IMR-90 (cell line): ENCODE measurements around the gene TBCD. TPM values are rescaled to one million over a fixed set of nuclear protein-coding genes. Genes with fewer than 3 reads are reported as not detected.

Experiments used
- ATAC-seq: fragments of 200-7000 bp; cut with Tn5 transposase; 2 replicates; pipeline ENCODE4 v1.9.1; 2020; ENCODE audit warnings: low read depth, mild to moderate bottlenecking, moderate library complexity
- BruUV-seq: library from RNA; stranded (reverse); fragments of 400-500 nt; replicated peaks from 2 replicates; lab custom pipeline; 2021; lab: Mats Ljungman, UMichigan
- CTCF ChIA-PET: fragments of 300-600 bp; formaldehyde crosslinking; extraction: SDS; loops from one replicate; lab custom pipeline; 2021; ENCODE audit warnings: antibody characterized with exemption; lab: Yijun Ruan, JAX
- POLR2A ChIA-PET: fragments of 300-600 bp; sonication (Branson Sonifier 250); formaldehyde crosslinking; loops from one replicate; lab custom pipeline; 2022; ENCODE audit warnings: antibody characterized with exemption; ENCODE audit not compliant: unreplicated experiment; lab: Charles Lee
- DNase-seq: peaks from one replicate; pipeline ENCODE4 v3.0.0; 2013
- H2AFZ ChIP-seq: replicated peaks from 2 replicates; pipeline ENCODE3; 2013; ENCODE audit warnings: low read length, mild to moderate bottlenecking; ENCODE audit not compliant: poor library complexity
- H2AK5ac ChIP-seq: 2 replicates; pipeline ENCODE4 v1.6.1; 2013; ENCODE audit warnings: low read depth, low read length, inconsistent platforms
- H2AK9ac ChIP-seq: replicated peaks from 2 replicates; pipeline ENCODE3; 2013; ENCODE audit warnings: mild to moderate bottlenecking, low read depth, low read length, moderate library complexity; ENCODE audit not compliant: poor library complexity
- H2BK120ac ChIP-seq: 2 replicates; pipeline ENCODE4 v1.6.1; 2013; ENCODE audit warnings: low read depth, low read length, inconsistent platforms
- H2BK15ac ChIP-seq: 3 replicates; pipeline ENCODE4 v1.6.1; 2013; ENCODE audit warnings: low read depth, low read length, inconsistent platforms
- H2BK20ac ChIP-seq: 2 replicates; pipeline ENCODE4 v1.6.1; 2013; ENCODE audit warnings: low read depth, mild to moderate bottlenecking, inconsistent platforms, low read length, moderate library complexity
- H2BK5ac ChIP-seq: 2 replicates; pipeline ENCODE4 v1.6.1; 2013; ENCODE audit warnings: mild to moderate bottlenecking, low read depth, low read length, inconsistent platforms; ENCODE audit not compliant: poor library complexity, severe bottlenecking
- H3K14ac ChIP-seq: replicated peaks from 2 replicates; pipeline ENCODE4 v1.6.1; 2013; ENCODE audit warnings: low read depth, low read length, inconsistent platforms
- H3K18ac ChIP-seq: 2 replicates; pipeline ENCODE4 v1.6.1; 2013; ENCODE audit warnings: low read depth, low read length, control low read depth
- H3K23ac ChIP-seq: 2 replicates; pipeline ENCODE4 v1.6.1; 2013; ENCODE audit warnings: low read depth, low read length, inconsistent platforms
- H3K27ac ChIP-seq: 2 replicates; pipeline ENCODE4 v1.5.1; 2013; ENCODE audit warnings: mild to moderate bottlenecking, control low read depth, low read length; ENCODE audit not compliant: insufficient read depth
- H3K27me3 ChIP-seq: 2 replicates; pipeline ENCODE4 v1.6.1; 2013; ENCODE audit warnings: low read length; ENCODE audit not compliant: control insufficient read depth, insufficient read depth
- H3K36me3 ChIP-seq: 2 replicates; pipeline ENCODE4 v1.6.1; 2013; ENCODE audit warnings: low read length, mixed read lengths; ENCODE audit not compliant: control insufficient read depth, insufficient read depth
- H3K4ac ChIP-seq: 2 replicates; pipeline ENCODE4 v1.6.1; 2013; ENCODE audit warnings: low read depth, low read length, inconsistent platforms
- H3K4me1 ChIP-seq: 2 replicates; pipeline ENCODE4 v1.6.1; 2013; ENCODE audit warnings: low read length, mixed read lengths; ENCODE audit not compliant: control insufficient read depth, insufficient read depth
- H3K4me2 ChIP-seq: 2 replicates; pipeline ENCODE4 v1.6.1; 2013; ENCODE audit warnings: low read depth, mild to moderate bottlenecking, control low read depth, low read length, moderate library complexity
- H3K4me3 ChIP-seq: 2 replicates; pipeline ENCODE4 v1.5.1; 2013; ENCODE audit warnings: low read depth, mild to moderate bottlenecking, control low read depth, low read length, moderate library complexity; ENCODE audit not compliant: insufficient read depth
- H3K56ac ChIP-seq: 2 replicates; pipeline ENCODE4 v1.6.1; 2013; ENCODE audit warnings: low read length, inconsistent platforms; ENCODE audit not compliant: insufficient read depth; ENCODE audit errors: extremely low read depth
- H3K79me1 ChIP-seq, 2 experiments: 2 replicates each; pipeline ENCODE4 v1.6.1; 2013; ENCODE audit warnings: low read length in 2 of 2, inconsistent platforms in 1 of 2, low read depth in 1 of 2
- H3K9ac ChIP-seq: 2 replicates; pipeline ENCODE4 v1.6.1; 2013; ENCODE audit warnings: low read depth, low read length, control low read depth
- H3K9me1 ChIP-seq: 2 replicates; pipeline ENCODE4 v1.6.1; 2013; ENCODE audit warnings: low read length, inconsistent platforms; ENCODE audit not compliant: insufficient read depth
- H3K9me3 ChIP-seq: 2 replicates; pipeline ENCODE4 v1.6.1; 2013; ENCODE audit warnings: low read length; ENCODE audit not compliant: control insufficient read depth, insufficient read depth
- H4K20me1 ChIP-seq: 2 replicates; pipeline ENCODE4 v1.6.1; 2013; ENCODE audit warnings: low read length, inconsistent platforms; ENCODE audit not compliant: insufficient read depth
- H4K5ac ChIP-seq: 2 replicates; pipeline ENCODE4 v1.6.1; 2013; ENCODE audit warnings: mild to moderate bottlenecking, low read depth, low read length, control low read depth
- H4K8ac ChIP-seq, 2 experiments: 2 replicates each; pipeline ENCODE4 v1.6.1; 2013; ENCODE audit warnings: low read depth in 2 of 2, low read length in 2 of 2, control low read depth in 1 of 2, inconsistent platforms in 1 of 2
- H4K91ac ChIP-seq: 2 replicates; pipeline ENCODE4 v1.6.1; 2013; ENCODE audit warnings: low read depth, low read length, inconsistent platforms; ENCODE audit not compliant: insufficient read depth
- BHLHE40 ChIP-seq: fragments of 150-350 bp; IDR thresholded peaks from 2 replicates; pipeline ENCODE4 v1.6.1; 2016; ENCODE audit warnings: mild to moderate bottlenecking, low read depth, low read length
- CEBPB ChIP-seq: IDR thresholded peaks from 2 replicates; pipeline ENCODE4 v1.6.1; 2012; ENCODE audit warnings: low read depth, low read length, improper control_type of control experiment
- CHD1 ChIP-seq: IDR thresholded peaks from 2 replicates; pipeline ENCODE4 v1.6.1; 2012; ENCODE audit warnings: low read depth, low read length, improper control_type of control experiment
- ELK1 ChIP-seq: fragments of 150-350 bp; IDR thresholded peaks from 2 replicates; pipeline ENCODE4 v1.6.1; 2016; ENCODE audit warnings: low read depth, mild to moderate bottlenecking, low read length, moderate library complexity, borderline replicate concordance
- FOS ChIP-seq: fragments of 150-350 bp; IDR thresholded peaks from 2 replicates; pipeline ENCODE4 v1.6.1; 2016; ENCODE audit warnings: low read depth, low read length
- MXI1 ChIP-seq: IDR thresholded peaks from 2 replicates; pipeline ENCODE4 v1.6.1; 2012; ENCODE audit warnings: low read depth, mild to moderate bottlenecking, low read length, moderate library complexity, borderline replicate concordance
- NFE2L2 ChIP-seq: fragments of 150-350 bp; IDR thresholded peaks from 2 replicates; pipeline ENCODE4 v1.6.1; 2016; ENCODE audit warnings: low read depth, mild to moderate bottlenecking, low read length
- POLR2A ChIP-seq: IDR thresholded peaks from 2 replicates; pipeline ENCODE4 v1.6.1; 2012; ENCODE audit warnings: mild to moderate bottlenecking, low read depth, low read length
- RAD21 ChIP-seq: IDR thresholded peaks from 2 replicates; pipeline ENCODE4 v1.6.1; 2012; ENCODE audit warnings: low read length, improper control_type of control experiment
- RCOR1 ChIP-seq: IDR thresholded peaks from 2 replicates; pipeline ENCODE4 v1.6.1; 2012; ENCODE audit warnings: mild to moderate bottlenecking, low read length, improper control_type of control experiment; ENCODE audit not compliant: insufficient replicate concordance
- RFX5 ChIP-seq: IDR thresholded peaks from 2 replicates; pipeline ENCODE4 v1.8.0; 2012; ENCODE audit warnings: low read depth, mild to moderate bottlenecking, low read length, moderate library complexity
- USF2 ChIP-seq: fragments of 150-350 bp; IDR thresholded peaks from 2 replicates; pipeline ENCODE4 v1.6.1; 2017; ENCODE audit warnings: mild to moderate bottlenecking, antibody characterized with exemption, low read length, low read depth
- WGBS, 2 experiments: methylation state at CpG; one replicate each; pipeline versions ENCODE4 v1.1.5 to v1.1.7; 2013; ENCODE audit warnings: missing lambda C conversion rate in 2 of 2; ENCODE audit not compliant: insufficient read length in 1 of 2; ENCODE audit errors: extremely low coverage in 2 of 2; 5-methylcytosine and 5-hydroxymethylcytosine counted together
- dilution Hi-C: fragments of 300-500 bp; cut with HindIII; formaldehyde crosslinking; loops from one replicate; pipeline ENCODE4 v1.14.3; 2018; ENCODE audit warnings: low sequenced_read_pairs; ENCODE audit not compliant: unreplicated experiment
- in situ Hi-C: fragments of 300-500 bp; cut with MboI; formaldehyde crosslinking; loops from 3 replicates; pipeline ENCODE4 v1.14.3; 2019; ENCODE audit warnings: low sequenced_read_pairs, inconsistent platforms, mixed read lengths
- intact Hi-C: fragments of 100-400 bp; cut with micrococcal nuclease; formaldehyde crosslinking; loops from 2 replicates; pipeline ENCODE4 v1.10.0; 2022
- polyA plus RNA-seq, 3 experiments: library from polyadenylated mRNA; depleted of rRNA; stranded (reverse); fragments of >200 nt; gene quantifications; 2 replicates each; pipeline ENCODE4 v1.2.3, GENCODE V29; 2012; ENCODE audit warnings: low replicate concordance in 1 of 3
- total RNA-seq: library from RNA; depleted of rRNA; stranded (reverse); fragments of >200 nt; gene quantifications from 2 replicates; pipeline ENCODE4 v1.2.3, GENCODE V29; 2012

Gene TBCD
- total and polyA plus RNA-seq, 2 of the 4 experiments (the other 2 are of a cell fraction) = 21.9 to 54.5 TPM

- Histone ChIP-seq H3K14ac (no peak overlapping the region), H3K4me3 (no peak overlapping the region), H3K27ac (no peak overlapping the region), H2AFZ (no peak overlapping the region), H4K5ac (no peak overlapping the region), H3K18ac (no peak overlapping the region), H3K9me3 (no peaks in the 10 kb centered on the region), H2BK5ac (no peak overlapping the region), H2AK9ac (no peak overlapping the region), H4K91ac (no peak overlapping the region), H3K4ac (no peak overlapping the region), H3K79me1 (peaks cover 2 to 41% of the 10 kb centered on the region in 2 experiments; a peak in 2 of 4 replicates), H3K23ac (no peak overlapping the region), H3K56ac (no peak overlapping the region), H3K4me2 (no peak overlapping the region), H2BK120ac (no peak overlapping the region), H3K27me3 (no peaks in the 10 kb centered on the region), H4K20me1 (peaks cover 10% of the 10 kb centered on the region), H2BK15ac (no peak overlapping the region), H3K4me1 (peaks cover 5% of the 10 kb centered on the region), H3K36me3 (peaks cover 14% of the 10 kb centered on the region), H4K8ac (no peak overlapping the region), H2AK5ac (no peak overlapping the region), H2BK20ac (no peak overlapping the region), H3K9ac (no peak overlapping the region), H3K9me1 (peaks cover 5% of the 10 kb centered on the region; the same call in 1 of the 2 replicates)
- POLR2A ChIA-PET = no interaction called here
- intact Hi-C loops (no loop called here), dilution Hi-C loops (no loop called here), in situ Hi-C loops (no loop called here)
- TF ChIP-seq ELK1 (no peak), MXI1 (no peak), BHLHE40 (no peak), USF2 (no peak), CHD1 (no peak), RCOR1 (no peak), RAD21 (no peak), NFE2L2 (no peak), RFX5 (no peak), CEBPB (no peak), FOS (no peak), POLR2A (no peak)
- no peak for DNase-seq
- CTCF ChIA-PET = no interaction called here
- whole genome bisulfite sequencing, 2 experiments = 100% methylated on average over 1 of the region's 10 CpGs; no CpG with 5 or more reads in 1 of the 2 experiments
- no TSS peak for BruUV-seq
- no peak for ATAC-seq
Measured at GRCh38 chr17:82786427-82786826, 34.6 kb downstream of the TBCD start.
